Tibial artery (tissue), 4 donors: ENCODE results near the gene CDK7.

Experiments used
- DNase-seq, 2 donors: peaks; one replicate each; pipeline ENCODE4 v3.0.0-alpha.2; 2019
- H3K27ac ChIP-seq, 2 donors: fragments of 200-600 bp; sonication (generic) in 1 of 2; 1 replicate in 1 of 2; 2 replicates in 1 of 2; pipeline ENCODE4 v1.5.1; 2018 to 2019; ENCODE audit warnings: mild to moderate bottlenecking in 1 of 2
- H3K27me3 ChIP-seq, 2 donors: fragments of 200-600 bp; sonication (generic) in 1 of 2; one replicate each; pipeline versions ENCODE4 v1.5.1 to v1.6.0; 2016 to 2019
- H3K36me3 ChIP-seq, 3 donors: fragments of 200-600 bp; sonication (generic) in 2 of 3; one replicate each; pipeline ENCODE4 v1.5.1; 2016 to 2019; ENCODE audit warnings: mild to moderate bottlenecking in 2 of 3
- H3K4me1 ChIP-seq, 4 donors: fragments of 200-600 bp; sonication (generic) in 2 of 4; 1 replicate in 3 of 4; 2 replicates in 1 of 4; pipeline ENCODE4 v1.5.1; 2016 to 2019
- H3K4me3 ChIP-seq, 2 donors: fragments of 200-600 bp; sonication (generic) in 1 of 2; 1 replicate in 1 of 2; 2 replicates in 1 of 2; pipeline ENCODE4 v1.5.1; 2018 to 2019; ENCODE audit warnings: mild to moderate bottlenecking in 2 of 2
- H3K9me3 ChIP-seq, 3 donors: fragments of 200-600 bp; sonication (generic) in 1 of 3; one replicate each; pipeline ENCODE4 v1.5.1; 2016 to 2019
- intact Hi-C: fragments of 100-400 bp; cut with DNase I; formaldehyde crosslinking; loops from one replicate; pipeline ENCODE4 v1.15.0; 2023; ENCODE audit warnings: low total_unique reads
- TF ChIP-seq, protein P1 (sequence below), 2 experiments: fragments of 200-600 bp in 1 of 2; fragments of 450-650 bp in 1 of 2; IDR thresholded peaks; one replicate each; pipeline ENCODE4 v1.5.1; 2017 to 2019; ENCODE audit warnings: antibody characterized with exemption in 2 of 2, mild to moderate bottlenecking in 1 of 2, moderate library complexity in 1 of 2

The CDK7 gene

GRCh38 chr5:69305512-69305911, 70.8 kb downstream of the CDK7 start:
- Histone ChIP-seq H3K36me3 (peaks cover 5 to 36% (median 7%) of the 10 kb centered on the region in 3 donors), H3K4me1 (peaks cover 0 to 8% (median 0%) of the 10 kb centered on the region in 4 donors), H3K27ac (no peak overlapping the region), H3K9me3 (no peaks in the 10 kb centered on the region), H3K4me3 (no peak overlapping the region), H3K27me3 (no peaks in the 10 kb centered on the region)
- intact Hi-C loops = no loop called here
- DNase-seq = no peak
- TF ChIP-seq, protein P1, sequence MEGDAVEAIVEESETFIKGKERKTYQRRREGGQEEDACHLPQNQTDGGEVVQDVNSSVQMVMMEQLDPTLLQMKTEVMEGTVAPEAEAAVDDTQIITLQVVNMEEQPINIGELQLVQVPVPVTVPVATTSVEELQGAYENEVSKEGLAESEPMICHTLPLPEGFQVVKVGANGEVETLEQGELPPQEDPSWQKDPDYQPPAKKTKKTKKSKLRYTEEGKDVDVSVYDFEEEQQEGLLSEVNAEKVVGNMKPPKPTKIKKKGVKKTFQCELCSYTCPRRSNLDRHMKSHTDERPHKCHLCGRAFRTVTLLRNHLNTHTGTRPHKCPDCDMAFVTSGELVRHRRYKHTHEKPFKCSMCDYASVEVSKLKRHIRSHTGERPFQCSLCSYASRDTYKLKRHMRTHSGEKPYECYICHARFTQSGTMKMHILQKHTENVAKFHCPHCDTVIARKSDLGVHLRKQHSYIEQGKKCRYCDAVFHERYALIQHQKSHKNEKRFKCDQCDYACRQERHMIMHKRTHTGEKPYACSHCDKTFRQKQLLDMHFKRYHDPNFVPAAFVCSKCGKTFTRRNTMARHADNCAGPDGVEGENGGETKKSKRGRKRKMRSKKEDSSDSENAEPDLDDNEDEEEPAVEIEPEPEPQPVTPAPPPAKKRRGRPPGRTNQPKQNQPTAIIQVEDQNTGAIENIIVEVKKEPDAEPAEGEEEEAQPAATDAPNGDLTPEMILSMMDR (IDR thresholded peaks at IDR 0.05) = no peak

GRCh38 chr5:69308046-69308553, 73.4 kb downstream of the CDK7 start:
- no peak overlapping the region for H3K27ac ChIP-seq
- intact Hi-C loops = no loop called here
- no peaks in the 10 kb centered on the region for H3K9me3 ChIP-seq
- H3K4me1 ChIP-seq = peaks cover 0 to 8% (median 0%) of the 10 kb centered on the region in 4 donors
- no peak overlapping the region for H3K4me3 ChIP-seq
- TF ChIP-seq, protein P1 (IDR thresholded peaks at IDR 0.05) = no peak
- H3K27me3 ChIP-seq = no peaks in the 10 kb centered on the region
- peaks cover 5 to 55% (median 13%) of the 10 kb centered on the region in 3 donors for H3K36me3 ChIP-seq
- DNase-seq = no peak

DNA sequence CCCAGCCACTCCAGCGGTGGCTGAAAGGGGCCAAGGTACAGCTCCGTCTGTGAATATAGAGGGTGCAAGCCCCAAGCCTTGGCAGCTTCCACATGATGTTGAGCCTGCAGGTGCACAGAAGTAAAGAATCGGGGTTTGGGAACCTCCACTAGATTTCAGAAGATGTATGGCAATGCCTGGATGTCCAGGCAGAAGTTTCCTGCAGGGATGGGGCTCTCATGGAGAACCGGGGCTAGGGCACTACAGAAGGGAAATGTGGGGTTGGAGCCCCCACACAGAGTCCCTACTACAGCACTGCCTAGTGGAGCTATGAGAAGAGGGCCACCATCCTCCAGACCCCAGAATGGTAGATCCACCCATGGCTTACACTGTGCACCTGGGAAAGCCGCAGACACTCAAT, 74.7 kb downstream of the CDK7 start:
- no peak overlapping the region for H3K4me3 ChIP-seq
- no peaks in the 10 kb centered on the region for H3K27me3 ChIP-seq
- no peak for DNase-seq
- H3K27ac ChIP-seq = no peak overlapping the region
- TF ChIP-seq, protein P1 (IDR thresholded peaks at IDR 0.05) = no peak
- intact Hi-C loops = no loop called here
- peaks cover 10 to 68% (median 19%) of the 10 kb centered on the region in 3 donors for H3K36me3 ChIP-seq
- no peaks in the 10 kb centered on the region for H3K4me1 ChIP-seq
- H3K9me3 ChIP-seq = no peaks in the 10 kb centered on the region

DNA sequence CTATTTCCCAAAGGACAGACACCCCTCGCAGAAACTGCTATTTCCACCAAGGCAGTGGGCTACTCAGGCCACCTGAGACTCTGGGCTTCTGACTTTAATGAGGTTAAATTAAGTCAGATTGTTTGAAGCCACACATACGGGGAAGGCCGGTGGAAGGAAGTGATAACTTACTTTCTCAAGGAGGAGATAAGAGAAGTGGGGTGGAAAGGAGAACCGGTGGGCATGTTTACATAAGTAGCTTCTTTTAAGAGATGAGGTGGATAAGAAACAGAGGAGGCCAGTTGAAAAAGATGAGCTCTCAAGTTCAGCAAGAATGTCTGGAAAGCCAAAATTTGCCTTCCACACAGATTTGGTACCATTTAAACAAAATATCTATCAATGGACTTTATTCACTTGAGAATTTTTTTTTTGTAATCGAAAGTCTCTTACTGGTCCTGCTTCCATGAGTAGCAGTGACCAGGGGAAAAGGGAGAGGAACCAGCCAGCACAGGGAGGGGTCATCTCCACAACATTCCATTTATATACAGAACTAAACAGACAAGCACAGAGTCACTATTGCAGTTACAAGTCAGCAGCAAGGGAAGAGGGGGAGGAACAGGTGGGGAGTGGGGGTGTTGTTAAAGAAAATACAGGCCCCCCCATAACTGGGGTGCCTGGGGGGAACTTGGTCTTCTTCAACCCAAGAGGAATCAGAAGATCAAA, 77.9 kb downstream of the CDK7 start:
- Histone ChIP-seq H3K9me3 (no peaks in the 10 kb centered on the region), H3K27ac (no peak overlapping the region), H3K27me3 (no peaks in the 10 kb centered on the region), H3K4me3 (no peak overlapping the region), H3K36me3 (peaks cover 5 to 57% (median 26%) of the 10 kb centered on the region in 3 donors), H3K4me1 (no peaks in the 10 kb centered on the region)
- TF ChIP-seq, protein P1 (IDR thresholded peaks at IDR 0.05) = no peak
- intact Hi-C loops = no loop called here
- no peak for DNase-seq

DNA sequence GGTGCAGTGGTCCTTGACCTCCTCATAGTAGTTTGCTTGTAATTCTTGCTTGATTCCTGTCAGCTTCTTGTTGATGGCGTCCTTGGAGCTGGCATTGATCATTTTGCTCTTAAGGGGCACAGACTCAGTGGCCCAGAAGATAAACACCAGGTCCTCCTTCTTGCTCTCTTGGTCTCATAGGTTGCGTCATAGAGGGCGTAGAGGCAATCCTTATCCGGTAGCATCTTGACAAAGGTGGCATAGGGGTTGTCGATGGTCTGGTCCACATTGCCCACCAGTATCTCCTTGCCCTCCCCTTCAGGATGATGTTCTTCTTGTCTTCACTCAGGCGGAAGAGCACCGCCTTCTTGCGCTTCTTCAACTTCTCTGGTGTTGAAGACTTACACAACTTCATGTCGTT, 78.7 kb downstream of the CDK7 start:
- Histone ChIP-seq H3K4me1 (no peaks in the 10 kb centered on the region), H3K4me3 (no peak overlapping the region), H3K27ac (no peak overlapping the region), H3K27me3 (no peaks in the 10 kb centered on the region), H3K9me3 (no peaks in the 10 kb centered on the region), H3K36me3 (peaks cover 5 to 60% (median 26%) of the 10 kb centered on the region in 3 donors)
- no peak for DNase-seq
- intact Hi-C loops = no loop called here
- TF ChIP-seq, protein P1 (IDR thresholded peaks at IDR 0.05) = no peak
